GM23338 (cell line): ENCODE results near the gene MCC.

Source experiments
- CREB1 ChIP-seq: fragments of 250-450 bp; sonication (Bioruptor Pico); IDR thresholded peaks from 2 replicates; pipeline ENCODE4 v1.5.0; 2020; ENCODE audit warnings: low read depth, mild to moderate bottlenecking, moderate library complexity
- CTCF ChIP-seq, 2 experiments: fragments of 200-600 bp in 1 of 2; sonication (generic) in 1 of 2; conservative IDR thresholded peaks; 2 replicates each; pipeline versions ENCODE4 v1.5.1 to v1.6.1; 2016 to 2017; ENCODE audit warnings: antibody characterized with exemption in 2 of 2, low read depth in 2 of 2, mild to moderate bottlenecking in 2 of 2, moderate library complexity in 1 of 2
- ETS1 ChIP-seq: IDR thresholded peaks from 2 replicates; pipeline ENCODE4 v1.6.1; 2016; ENCODE audit warnings: antibody characterized with exemption
- EZH2 ChIP-seq: fragments of 200-600 bp; sonication (generic); IDR thresholded peaks from one replicate; pipeline ENCODE4 v1.8.0; 2017; ENCODE audit warnings: antibody characterized with exemption, mild to moderate bottlenecking, low read depth; ENCODE audit not compliant: unreplicated experiment
- EZH2phosphoT487 ChIP-seq: fragments of 200-600 bp; sonication (generic); IDR thresholded peaks from one replicate; pipeline ENCODE4 v1.8.1; 2018; ENCODE audit warnings: antibody characterized with exemption; ENCODE audit not compliant: unreplicated experiment
- JUNB ChIP-seq: IDR thresholded peaks from one replicate; pipeline ENCODE4 v1.6.1; 2016; ENCODE audit warnings: antibody characterized with exemption; ENCODE audit not compliant: unreplicated experiment
- POLR2AphosphoS5 ChIP-seq: IDR thresholded peaks from 2 replicates; pipeline ENCODE4 v1.6.1; 2016; ENCODE audit warnings: antibody characterized with exemption, low read depth
- REST ChIP-seq: IDR thresholded peaks from one replicate; pipeline ENCODE4 v1.6.1; 2018; ENCODE audit warnings: antibody characterized with exemption; ENCODE audit not compliant: unreplicated experiment
- STAT1 ChIP-seq: IDR thresholded peaks from one replicate; pipeline ENCODE4 v1.6.1; 2016; ENCODE audit warnings: antibody characterized with exemption; ENCODE audit not compliant: unreplicated experiment
- ZNF462 ChIP-seq: fragments of 250-450 bp; sonication (Bioruptor Pico); IDR thresholded peaks from 2 replicates; pipeline ENCODE4 v1.5.0; 2020; ENCODE audit warnings: mild to moderate bottlenecking, moderate library complexity

GRCh38 chr5:113397046-113397445 lies 91.2 kb downstream of the MCC start:
- TF ChIP-seq CTCF (conservative IDR thresholded peaks at IDR 0.05; ENCODE audit: low read depth in 2 of 2) (no peak), STAT1 (no peak), POLR2AphosphoS5 (no peak), EZH2phosphoT487 (no peak), EZH2 (no peak), CREB1 (CRISPR knock-in tag) (no peak), REST (no peak), ETS1 (no peak), JUNB (no peak), ZNF462 (no peak)
